ENCODE data around the gene UNC80.

UNC80 gene

GRCh38 chr2:209845666-209846065 is 74.0 kb downstream of the UNC80 start:
- no peaks in the 10 kb centered on the region for H3K9me3 ChIP-seq (ENCODE audit: control insufficient read depth, insufficient read depth, low read depth, low read length)

GRCh38 chr2:209864716-209865295 is 93.2 kb downstream of the UNC80 start:
- Histone ChIP-seq H3K4me1 (ENCODE audit: control insufficient read depth, insufficient read depth, low read length) (peaks cover 7% of the 10 kb centered on the region), H3K9me3 (ENCODE audit: control insufficient read depth, insufficient read depth, low read depth, low read length) (no peaks in the 10 kb centered on the region), H3K27me3 (ENCODE audit: control insufficient read depth, insufficient read depth, low read length) (peaks cover 17% of the 10 kb centered on the region; the same call in 1 of the 2 replicates), H3K36me3 (ENCODE audit: control insufficient read depth, insufficient read depth, low read length) (no peaks in the 10 kb centered on the region), H3K9ac (ENCODE audit: low read length) (peak overlapping the region; percentile 25), H3K27ac (ENCODE audit: low read depth, low read length) (no peak overlapping the region), H3K4me3 (ENCODE audit: low read depth, low read length) (peak overlapping the region; percentile 51)

More at GRCh38 chr2:209845666-209846065, 74.0 kb downstream of the UNC80 start:
- H3K27me3 ChIP-seq (ENCODE audit: control insufficient read depth, insufficient read depth, low read length) = no peaks in the 10 kb centered on the region
- H3K36me3 ChIP-seq (ENCODE audit: control insufficient read depth, insufficient read depth, low read length) = no peaks in the 10 kb centered on the region
- H3K4me3 ChIP-seq (ENCODE audit: low read depth, low read length) = no peak overlapping the region
- no peak overlapping the region for H3K9ac ChIP-seq (ENCODE audit: low read length)
- no peaks in the 10 kb centered on the region for H3K4me1 ChIP-seq (ENCODE audit: control insufficient read depth, insufficient read depth, low read length)
- no peak overlapping the region for H3K27ac ChIP-seq (ENCODE audit: low read depth, low read length)

- Histone ChIP-seq H3K9ac (ENCODE audit: low read length) (no peak overlapping the region), H3K27me3 (ENCODE audit: control insufficient read depth, insufficient read depth, low read length) (peaks cover 17% of the 10 kb centered on the region; the same call in 1 of the 2 replicates), H3K36me3 (ENCODE audit: control insufficient read depth, insufficient read depth, low read length) (no peaks in the 10 kb centered on the region), H3K4me3 (ENCODE audit: low read depth, low read length) (no peak overlapping the region), H3K27ac (ENCODE audit: low read depth, low read length) (no peak overlapping the region), H3K9me3 (ENCODE audit: control insufficient read depth, insufficient read depth, low read depth, low read length) (no peaks in the 10 kb centered on the region), H3K4me1 (ENCODE audit: control insufficient read depth, insufficient read depth, low read length) (peaks cover 12% of the 10 kb centered on the region)
Observed at GRCh38 chr2:209868271-209868994, 96.8 kb downstream of the UNC80 start.

- Histone ChIP-seq H3K4me3 (ENCODE audit: low read depth, low read length) (no peak overlapping the region), H3K36me3 (ENCODE audit: control insufficient read depth, insufficient read depth, low read length) (no peaks in the 10 kb centered on the region), H3K27me3 (ENCODE audit: control insufficient read depth, insufficient read depth, low read length) (peaks cover 2% of the 10 kb centered on the region; the same call in 1 of the 2 replicates), H3K9ac (ENCODE audit: low read length) (no peak overlapping the region), H3K9me3 (ENCODE audit: control insufficient read depth, insufficient read depth, low read depth, low read length) (no peaks in the 10 kb centered on the region), H3K27ac (ENCODE audit: low read depth, low read length) (no peak overlapping the region), H3K4me1 (ENCODE audit: control insufficient read depth, insufficient read depth, low read length) (peaks cover 5% of the 10 kb centered on the region; the same call in 1 of the 2 replicates)
Observed at GRCh38 chr2:209870067-209870466, 98.4 kb downstream of the UNC80 start.

- Histone ChIP-seq H3K36me3 (ENCODE audit: control insufficient read depth, insufficient read depth, low read length) (no peaks in the 10 kb centered on the region), H3K4me3 (ENCODE audit: low read depth, low read length) (no peak overlapping the region), H3K27ac (ENCODE audit: low read depth, low read length) (no peak overlapping the region), H3K9ac (ENCODE audit: low read length) (no peak overlapping the region), H3K9me3 (ENCODE audit: control insufficient read depth, insufficient read depth, low read depth, low read length) (no peaks in the 10 kb centered on the region), H3K27me3 (ENCODE audit: control insufficient read depth, insufficient read depth, low read length) (no peaks in the 10 kb centered on the region), H3K4me1 (ENCODE audit: control insufficient read depth, insufficient read depth, low read length) (peaks cover 5% of the 10 kb centered on the region; the same call in 1 of the 2 replicates)
Observed at GRCh38 chr2:209872675-209873074, 101.0 kb downstream of the UNC80 start.

- Histone ChIP-seq H3K27ac (ENCODE audit: low read depth, low read length) (no peak overlapping the region), H3K9ac (ENCODE audit: low read length) (no peak overlapping the region), H3K4me3 (ENCODE audit: low read depth, low read length) (no peak overlapping the region), H3K36me3 (ENCODE audit: control insufficient read depth, insufficient read depth, low read length) (no peaks in the 10 kb centered on the region), H3K9me3 (ENCODE audit: control insufficient read depth, insufficient read depth, low read depth, low read length) (no peaks in the 10 kb centered on the region), H3K4me1 (ENCODE audit: control insufficient read depth, insufficient read depth, low read length) (peaks cover 5% of the 10 kb centered on the region; the same call in 1 of the 2 replicates), H3K27me3 (ENCODE audit: control insufficient read depth, insufficient read depth, low read length) (no peaks in the 10 kb centered on the region)
Observed at GRCh38 chr2:209875270-209875669, 103.6 kb downstream of the UNC80 start.

- Histone ChIP-seq H3K4me1 (ENCODE audit: control insufficient read depth, insufficient read depth, low read length) (peaks cover 5% of the 10 kb centered on the region; the same call in 1 of the 2 replicates), H3K27ac (ENCODE audit: low read depth, low read length) (no peak overlapping the region), H3K9ac (ENCODE audit: low read length) (no peak overlapping the region), H3K9me3 (ENCODE audit: control insufficient read depth, insufficient read depth, low read depth, low read length) (no peaks in the 10 kb centered on the region), H3K4me3 (ENCODE audit: low read depth, low read length) (no peak overlapping the region), H3K27me3 (ENCODE audit: control insufficient read depth, insufficient read depth, low read length) (no peaks in the 10 kb centered on the region), H3K36me3 (ENCODE audit: control insufficient read depth, insufficient read depth, low read length) (no peaks in the 10 kb centered on the region)
Observed at GRCh38 chr2:209876211-209876610, 104.6 kb downstream of the UNC80 start.

GRCh38 chr2:209878701-209879100 is 107.1 kb downstream of the UNC80 start:
- no peak overlapping the region for H3K27ac ChIP-seq (ENCODE audit: low read depth, low read length)
- H3K4me1 ChIP-seq (ENCODE audit: control insufficient read depth, insufficient read depth, low read length) = no peaks in the 10 kb centered on the region

GRCh38 chr2:209900638-209901037 is 129.0 kb downstream of the UNC80 start:
- Histone ChIP-seq H3K4me1 (ENCODE audit: control insufficient read depth, insufficient read depth, low read length) (no peaks in the 10 kb centered on the region), H3K27ac (ENCODE audit: low read depth, low read length) (no peak overlapping the region), H3K4me3 (ENCODE audit: low read depth, low read length) (no peak overlapping the region), H3K36me3 (ENCODE audit: control insufficient read depth, insufficient read depth, low read length) (no peaks in the 10 kb centered on the region), H3K9me3 (ENCODE audit: control insufficient read depth, insufficient read depth, low read depth, low read length) (0 out of 2 replicates have a peak, but pooled peaks cover 2% of the 10 kb centered on the region), H3K27me3 (ENCODE audit: control insufficient read depth, insufficient read depth, low read length) (no peaks in the 10 kb centered on the region), H3K9ac (ENCODE audit: low read length) (no peak overlapping the region)

More at GRCh38 chr2:209878701-209879100, 107.1 kb downstream of the UNC80 start:
- no peaks in the 10 kb centered on the region for H3K27me3 ChIP-seq (ENCODE audit: control insufficient read depth, insufficient read depth, low read length)
- H3K4me3 ChIP-seq (ENCODE audit: low read depth, low read length) = no peak overlapping the region
- H3K36me3 ChIP-seq (ENCODE audit: control insufficient read depth, insufficient read depth, low read length) = no peaks in the 10 kb centered on the region
- no peak overlapping the region for H3K9ac ChIP-seq (ENCODE audit: low read length)
- no peaks in the 10 kb centered on the region for H3K9me3 ChIP-seq (ENCODE audit: control insufficient read depth, insufficient read depth, low read depth, low read length)

- Histone ChIP-seq H3K4me1 (ENCODE audit: control insufficient read depth, insufficient read depth, low read length) (no peaks in the 10 kb centered on the region), H3K36me3 (ENCODE audit: control insufficient read depth, insufficient read depth, low read length) (no peaks in the 10 kb centered on the region), H3K4me3 (ENCODE audit: low read depth, low read length) (no peak overlapping the region)
Observed at GRCh38 chr2:209901172-209901571, 129.5 kb downstream of the UNC80 start.

GRCh38 chr2:209905691-209906090 is 134.1 kb downstream of the UNC80 start:
- H3K9ac ChIP-seq (ENCODE audit: low read length) = no peak overlapping the region
- H3K36me3 ChIP-seq (ENCODE audit: control insufficient read depth, insufficient read depth, low read length) = no peaks in the 10 kb centered on the region
- H3K4me3 ChIP-seq (ENCODE audit: low read depth, low read length) = no peak overlapping the region
- no peak overlapping the region for H3K27ac ChIP-seq (ENCODE audit: low read depth, low read length)
- H3K4me1 ChIP-seq (ENCODE audit: control insufficient read depth, insufficient read depth, low read length) = no peaks in the 10 kb centered on the region
- H3K27me3 ChIP-seq (ENCODE audit: control insufficient read depth, insufficient read depth, low read length) = no peaks in the 10 kb centered on the region
- H3K9me3 ChIP-seq (ENCODE audit: control insufficient read depth, insufficient read depth, low read depth, low read length) = peaks cover 7% of the 10 kb centered on the region; the same call in 1 of the 2 replicates

More at GRCh38 chr2:209901172-209901571, 129.5 kb downstream of the UNC80 start:
- Histone ChIP-seq H3K27me3 (ENCODE audit: control insufficient read depth, insufficient read depth, low read length) (no peaks in the 10 kb centered on the region), H3K27ac (ENCODE audit: low read depth, low read length) (no peak overlapping the region), H3K9me3 (ENCODE audit: control insufficient read depth, insufficient read depth, low read depth, low read length) (0 out of 2 replicates have a peak, but pooled peaks cover 2% of the 10 kb centered on the region), H3K9ac (ENCODE audit: low read length) (no peak overlapping the region)
